Caco-2 (cell line): Measurements from ENCODE around the gene TWNK. TPM values are rescaled to one million over a fixed set of nuclear protein-coding genes. Genes with fewer than 3 reads are reported as not detected.

Experiments
- BruUV-seq: library from RNA; stranded (reverse); fragments of 400-500 nt; replicated peaks from 2 replicates; lab custom pipeline; 2021; lab: Mats Ljungman, UMichigan
- CTCF ChIA-PET: fragments of 300-600 bp; sonication (Branson Sonifier 250); formaldehyde crosslinking; loops from one replicate; lab custom pipeline; 2022; ENCODE audit warnings: antibody characterized with exemption; lab: Charles Lee
- POLR2A ChIA-PET: fragments of 300-600 bp; sonication (Branson Sonifier 250); formaldehyde crosslinking; loops from one replicate; lab custom pipeline; 2022; ENCODE audit warnings: antibody characterized with exemption; lab: Charles Lee
- DNase-seq, 2 experiments: peaks; one replicate each; pipeline versions ENCODE4 v3.0.0 to v3.0.0-alpha.2; 2020 to 2022
- H3K27me3 ChIP-seq: replicated peaks from 2 replicates; pipeline ENCODE4 v1.6.0; 2011; ENCODE audit warnings: low read length; ENCODE audit not compliant: control insufficient read depth, insufficient read depth
- H3K36me3 ChIP-seq: 2 replicates; pipeline ENCODE4 v1.5.1; 2011; ENCODE audit warnings: low read length; ENCODE audit not compliant: control insufficient read depth, insufficient read depth
- H3K4me1 ChIP-seq: fragments of 250-450 bp; sonication (Bioruptor Pico); 2 replicates; pipeline ENCODE4 v1.5.1; 2020; ENCODE audit warnings: mild to moderate bottlenecking
- H3K4me3 ChIP-seq: 2 replicates; pipeline ENCODE4 v1.5.1; 2011; ENCODE audit warnings: low read depth, mild to moderate bottlenecking, control low read depth, low read length
- H3K9me3 ChIP-seq: fragments of 250-450 bp; sonication (Bioruptor Pico); 2 replicates; pipeline ENCODE4 v1.5.1; 2020; ENCODE audit warnings: mild to moderate bottlenecking, moderate library complexity
- H3K27ac Mint-ChIP-seq: one replicate; pipeline ENCODE4 v1.8.0; 2022; ENCODE audit warnings: mixed read lengths; ENCODE audit not compliant: unreplicated experiment
- H3K27me3 Mint-ChIP-seq: one replicate; pipeline ENCODE4 v1.8.0; 2022; ENCODE audit warnings: mixed read lengths; ENCODE audit not compliant: insufficient read depth, unreplicated experiment
- H3K36me3 Mint-ChIP-seq: one replicate; pipeline ENCODE4 v1.8.0; 2022; ENCODE audit warnings: mild to moderate bottlenecking, mixed read lengths; ENCODE audit not compliant: insufficient read depth, unreplicated experiment
- H3K4me1 Mint-ChIP-seq: one replicate; pipeline ENCODE4 v1.8.0; 2022; ENCODE audit warnings: low read depth, mixed read lengths; ENCODE audit not compliant: unreplicated experiment
- H3K4me3 Mint-ChIP-seq: one replicate; pipeline ENCODE4 v1.8.0; 2022; ENCODE audit warnings: mild to moderate bottlenecking, moderate library complexity, mixed read lengths; ENCODE audit not compliant: unreplicated experiment
- H3K9me3 Mint-ChIP-seq: one replicate; pipeline ENCODE4 v1.8.0; 2022; ENCODE audit warnings: mixed read lengths; ENCODE audit not compliant: unreplicated experiment
- intact Hi-C: fragments of 100-400 bp; cut with micrococcal nuclease; formaldehyde crosslinking; loops from one replicate; pipeline ENCODE4 v1.10.0; 2022; ENCODE audit not compliant: unreplicated experiment
- total RNA-seq: library from RNA; stranded (reverse); gene quantifications from 2 replicates; pipeline ENCODE4 v1.2.3, GENCODE V29; 2022
- TF ChIP-seq, protein P1 (sequence below), 2 experiments: fragments of 200-600 bp in 1 of 2; IDR thresholded peaks; 1 replicate in 1 of 2; 2 replicates in 1 of 2; pipeline versions ENCODE4 v1.5.1 to v1.8.0; 2011 to 2022; ENCODE audit warnings: antibody characterized with exemption in 1 of 2, control low read depth in 1 of 2, inconsistent platforms in 1 of 2, low read depth in 1 of 2, low read length in 1 of 2, mild to moderate bottlenecking in 1 of 2, moderate library complexity in 1 of 2; ENCODE audit not compliant: insufficient read depth in 1 of 2, severe bottlenecking in 1 of 2, unreplicated experiment in 1 of 2

TWNK gene
- total RNA-seq, 1 experiment from 2014 or later = 29.8 TPM

DNA sequence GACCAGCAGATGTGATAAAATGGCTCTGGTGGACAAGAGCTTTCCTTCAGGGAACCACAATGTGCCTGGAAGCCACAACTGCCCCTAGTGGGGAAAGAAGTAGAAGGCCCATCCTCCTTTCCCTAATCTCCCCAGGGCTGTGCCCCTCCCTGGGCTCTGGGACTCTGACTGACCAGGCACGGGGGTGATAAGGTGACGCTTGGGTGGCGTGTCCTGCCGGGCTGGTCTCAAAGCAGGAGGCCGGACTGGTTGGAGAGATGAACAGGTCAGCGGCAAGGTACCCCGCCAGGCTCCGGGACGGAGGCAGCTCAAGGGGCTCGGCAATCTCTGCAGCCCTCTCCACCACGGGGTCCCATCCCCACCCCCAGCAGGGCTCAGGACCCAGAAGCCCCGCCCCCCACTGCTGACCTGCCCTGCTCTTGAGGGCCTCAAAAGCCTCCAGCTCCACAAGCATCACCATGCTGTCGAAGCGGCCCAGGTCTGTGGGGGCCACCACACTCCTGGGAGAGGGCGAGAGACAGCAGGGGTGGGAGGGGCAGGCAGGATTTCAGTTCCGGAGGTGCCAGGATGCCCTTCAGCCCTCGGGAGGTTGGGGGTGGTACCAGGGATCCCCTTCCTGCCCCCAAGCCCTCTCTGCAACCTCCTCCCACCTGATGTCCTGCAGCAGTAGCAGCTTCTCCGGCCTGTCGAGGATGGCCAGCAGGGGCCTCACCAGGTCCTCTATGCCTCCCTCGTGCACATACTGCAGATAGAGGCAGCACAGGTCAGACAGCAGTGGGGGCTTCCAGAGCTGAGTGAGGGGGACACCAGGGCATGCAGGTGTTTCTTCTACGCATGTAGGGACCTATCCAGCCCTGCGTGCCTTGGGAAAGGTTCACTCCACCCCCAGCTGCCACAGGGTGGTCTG is 24.4 kb downstream of the TWNK start:
- H3K4me1 Mint-ChIP-seq = peaks cover 15% of the 10 kb centered on the region
- intact Hi-C loops = loop anchor here (5.0 kb wide), 3 partner anchors 79 to 449 kb away; no protein-coding TSS in a partner anchor
- Histone ChIP-seq H3K4me3 (no peak overlapping the region), H3K27me3 (no peaks in the 10 kb centered on the region), H3K36me3 (no peaks in the 10 kb centered on the region), H3K9me3 (no peaks in the 10 kb centered on the region), H3K4me1 (no peaks in the 10 kb centered on the region)
- H3K27ac Mint-ChIP-seq = no peak overlapping the region
- ChIA-PET CTCF (interaction anchor here (0.6 to 2.2 kb wide), 13 partner anchors 9 to 477 kb away, joined by 3 to 40 read pairs (median 6); partner anchors contain the start of genes LZTS2, MRPL43, PDZD7 and SEMA4G), POLR2A (no interaction called here)
- DNase-seq = peak; percentile 68
- TF ChIP-seq, protein P1, sequence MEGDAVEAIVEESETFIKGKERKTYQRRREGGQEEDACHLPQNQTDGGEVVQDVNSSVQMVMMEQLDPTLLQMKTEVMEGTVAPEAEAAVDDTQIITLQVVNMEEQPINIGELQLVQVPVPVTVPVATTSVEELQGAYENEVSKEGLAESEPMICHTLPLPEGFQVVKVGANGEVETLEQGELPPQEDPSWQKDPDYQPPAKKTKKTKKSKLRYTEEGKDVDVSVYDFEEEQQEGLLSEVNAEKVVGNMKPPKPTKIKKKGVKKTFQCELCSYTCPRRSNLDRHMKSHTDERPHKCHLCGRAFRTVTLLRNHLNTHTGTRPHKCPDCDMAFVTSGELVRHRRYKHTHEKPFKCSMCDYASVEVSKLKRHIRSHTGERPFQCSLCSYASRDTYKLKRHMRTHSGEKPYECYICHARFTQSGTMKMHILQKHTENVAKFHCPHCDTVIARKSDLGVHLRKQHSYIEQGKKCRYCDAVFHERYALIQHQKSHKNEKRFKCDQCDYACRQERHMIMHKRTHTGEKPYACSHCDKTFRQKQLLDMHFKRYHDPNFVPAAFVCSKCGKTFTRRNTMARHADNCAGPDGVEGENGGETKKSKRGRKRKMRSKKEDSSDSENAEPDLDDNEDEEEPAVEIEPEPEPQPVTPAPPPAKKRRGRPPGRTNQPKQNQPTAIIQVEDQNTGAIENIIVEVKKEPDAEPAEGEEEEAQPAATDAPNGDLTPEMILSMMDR (IDR thresholded peaks at IDR 0.05; ENCODE audit: insufficient read depth in 1 of 2, low read depth in 1 of 2, low read length in 1 of 2, severe bottlenecking in 1 of 2, unreplicated experiment in 1 of 2) = peak; percentile 45 to 60
- H3K9me3 Mint-ChIP-seq = no peaks in the 10 kb centered on the region
- H3K4me3 Mint-ChIP-seq = no peak overlapping the region
- no peaks in the 10 kb centered on the region for H3K27me3 Mint-ChIP-seq
- no TSS peak for BruUV-seq
- H3K36me3 Mint-ChIP-seq = no peaks in the 10 kb centered on the region

DNA sequence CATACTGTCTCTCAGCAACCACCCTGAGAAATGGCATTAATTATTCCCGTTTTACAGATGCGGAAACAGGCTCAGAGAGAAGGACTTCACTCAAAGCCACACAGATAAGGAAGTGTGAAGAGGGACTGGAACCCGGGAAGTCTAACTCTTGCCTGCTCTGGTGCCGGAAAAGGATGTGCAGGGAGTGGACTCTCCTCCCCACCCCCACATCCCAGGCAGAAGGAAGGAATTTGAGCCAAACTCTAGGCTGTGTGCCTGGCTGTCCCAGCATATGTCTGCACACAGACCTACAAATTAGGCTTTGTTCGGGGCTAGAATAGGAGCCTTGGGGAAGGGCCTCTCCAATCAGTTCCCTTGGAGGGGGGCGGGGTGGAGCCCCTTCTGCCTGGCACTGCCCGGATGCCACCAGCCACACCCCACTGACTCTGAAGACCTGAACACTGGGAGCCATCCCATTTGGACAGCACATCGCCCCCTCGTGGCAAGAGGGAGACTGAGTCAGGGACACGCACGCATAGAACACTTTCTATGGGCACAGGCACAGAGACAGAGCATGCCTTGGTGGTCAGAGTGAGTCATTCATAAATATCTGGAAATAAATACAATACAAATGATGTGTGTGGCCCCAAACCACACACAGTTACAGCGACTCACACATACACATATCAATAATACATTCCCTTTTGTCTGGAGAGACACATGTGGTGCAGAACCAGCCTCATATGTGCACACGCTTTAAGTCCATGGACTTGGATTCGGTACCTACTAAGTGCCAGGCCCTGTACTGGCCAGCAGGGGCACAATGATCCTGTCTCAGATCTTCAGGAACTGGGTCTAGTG is 25.4 kb downstream of the TWNK start:
- Histone ChIP-seq H3K4me1 (no peaks in the 10 kb centered on the region), H3K36me3 (no peaks in the 10 kb centered on the region), H3K27me3 (no peaks in the 10 kb centered on the region), H3K9me3 (no peaks in the 10 kb centered on the region), H3K4me3 (no peak overlapping the region)
- H3K27me3 Mint-ChIP-seq = no peaks in the 10 kb centered on the region
- no peak overlapping the region for H3K4me3 Mint-ChIP-seq
- H3K4me1 Mint-ChIP-seq = peaks cover 15% of the 10 kb centered on the region
- no peaks in the 10 kb centered on the region for H3K9me3 Mint-ChIP-seq
- CTCF ChIA-PET = interaction anchor here (1.5 to 1.9 kb wide), 4 partner anchors 10 to 47 kb away, joined by 7 to 11 read pairs (median 10); partner anchors contain the start of genes LZTS2, PDZD7 and SFXN3
- intact Hi-C loops = loop anchor here (1.0 to 5.0 kb wide), 5 partner anchors 15 to 450 kb away; no protein-coding TSS in a partner anchor
- POLR2A ChIA-PET = no interaction called here
- H3K27ac Mint-ChIP-seq = peak overlapping the region; percentile 2
- DNase-seq = peak; percentile 84 to 85
- no peaks in the 10 kb centered on the region for H3K36me3 Mint-ChIP-seq
- no TSS peak for BruUV-seq
- TF ChIP-seq, protein P1 (IDR thresholded peaks at IDR 0.05; ENCODE audit: insufficient read depth in 1 of 2, low read depth in 1 of 2, low read length in 1 of 2, severe bottlenecking in 1 of 2, unreplicated experiment in 1 of 2) = peak; percentile 72 to 84
